HepG2 (cell line): ENCODE results near the gene RBP3. TPM values are rescaled to one million over a fixed set of nuclear protein-coding genes. Genes with fewer than 3 reads are reported as not detected.

ENCODE experiments used
- BRD4 ChIP-seq: sonication (generic); formaldehyde crosslinking; IDR thresholded peaks from 2 replicates; pipeline ENCODE4 v1.4.0; 2020; ENCODE audit warnings: missing genetic modification reagents
- HNF4G ChIP-seq, 2 experiments: sonication (generic) in 1 of 2; formaldehyde crosslinking in 1 of 2; IDR thresholded peaks; 2 replicates each; pipeline versions ENCODE4 v1.4.0 to v1.6.1; 2011 to 2020; ENCODE audit warnings: borderline replicate concordance in 2 of 2, low read depth in 2 of 2, mild to moderate bottlenecking in 2 of 2, low read length in 1 of 2, missing genetic modification reagents in 1 of 2, moderate library complexity in 1 of 2
- NFRKB ChIP-seq: fragments of 450-650 bp; IDR thresholded peaks from 2 replicates; pipeline ENCODE4 v1.6.1; 2017
- TBX3 ChIP-seq: fragments of 450-650 bp; IDR thresholded peaks from 2 replicates; pipeline ENCODE4 v1.6.1; 2017; ENCODE audit warnings: antibody characterized with exemption, mild to moderate bottlenecking, inconsistent platforms, borderline replicate concordance
- ZNF230 ChIP-seq: sonication (generic); formaldehyde crosslinking; IDR thresholded peaks from 2 replicates; pipeline ENCODE4 v1.4.0; 2020; ENCODE audit warnings: mild to moderate bottlenecking, missing genetic modification reagents
- ZNF407 ChIP-seq: sonication (generic); formaldehyde crosslinking; IDR thresholded peaks from one replicate; pipeline ENCODE4 v1.5.1; 2020; ENCODE audit warnings: mild to moderate bottlenecking, missing genetic modification reagents; ENCODE audit errors: not compliant biosample characterization
- polyA plus RNA-seq, 8 experiments: library from polyadenylated mRNA; depleted of rRNA in 3 of 8; stranded (reverse) in 7 of 8; unstranded in 1 of 8; fragments of >200 nt; fragmentation: Illumina TruSeq in 4 of 8; extraction: Trizol in 4 of 8; gene quantifications; 2 replicates each; pipeline versions ENCODE4 v1.2.1 to v1.2.3, GENCODE V29; 2011 to 2016; ENCODE audit warnings: low read depth in 4 of 8, missing spikeins in 1 of 8, mixed read lengths in 1 of 8; ENCODE audit not compliant: insufficient read depth in 1 of 8
- total RNA-seq, 5 experiments: library from RNA; depleted of rRNA; stranded (reverse); fragments of >200 nt; fragmentation: Illumina TruSeq; extraction: Trizol; gene quantifications; 2 replicates each; pipeline ENCODE4 v1.2.3, GENCODE V29; 2016; ENCODE audit warnings: low read depth in 1 of 5
- TF ChIP-seq, protein P1 (sequence below), 2 experiments: fragments of 450-650 bp in 1 of 2; sonication (generic) in 1 of 2; formaldehyde crosslinking in 1 of 2; IDR thresholded peaks; 2 replicates each; pipeline versions ENCODE4 v1.6.1 to v1.8.0; 2016 to 2022; ENCODE audit warnings: antibody characterized with exemption in 1 of 2, mild to moderate bottlenecking in 1 of 2, missing genetic modification reagents in 1 of 2

RBP3 gene
- total and polyA plus RNA-seq, 2 of the 13 experiments (the other 11 are each of a cell fraction or from before 2014, with no cell fraction given), result not detected

- TF ChIP-seq, protein P1, sequence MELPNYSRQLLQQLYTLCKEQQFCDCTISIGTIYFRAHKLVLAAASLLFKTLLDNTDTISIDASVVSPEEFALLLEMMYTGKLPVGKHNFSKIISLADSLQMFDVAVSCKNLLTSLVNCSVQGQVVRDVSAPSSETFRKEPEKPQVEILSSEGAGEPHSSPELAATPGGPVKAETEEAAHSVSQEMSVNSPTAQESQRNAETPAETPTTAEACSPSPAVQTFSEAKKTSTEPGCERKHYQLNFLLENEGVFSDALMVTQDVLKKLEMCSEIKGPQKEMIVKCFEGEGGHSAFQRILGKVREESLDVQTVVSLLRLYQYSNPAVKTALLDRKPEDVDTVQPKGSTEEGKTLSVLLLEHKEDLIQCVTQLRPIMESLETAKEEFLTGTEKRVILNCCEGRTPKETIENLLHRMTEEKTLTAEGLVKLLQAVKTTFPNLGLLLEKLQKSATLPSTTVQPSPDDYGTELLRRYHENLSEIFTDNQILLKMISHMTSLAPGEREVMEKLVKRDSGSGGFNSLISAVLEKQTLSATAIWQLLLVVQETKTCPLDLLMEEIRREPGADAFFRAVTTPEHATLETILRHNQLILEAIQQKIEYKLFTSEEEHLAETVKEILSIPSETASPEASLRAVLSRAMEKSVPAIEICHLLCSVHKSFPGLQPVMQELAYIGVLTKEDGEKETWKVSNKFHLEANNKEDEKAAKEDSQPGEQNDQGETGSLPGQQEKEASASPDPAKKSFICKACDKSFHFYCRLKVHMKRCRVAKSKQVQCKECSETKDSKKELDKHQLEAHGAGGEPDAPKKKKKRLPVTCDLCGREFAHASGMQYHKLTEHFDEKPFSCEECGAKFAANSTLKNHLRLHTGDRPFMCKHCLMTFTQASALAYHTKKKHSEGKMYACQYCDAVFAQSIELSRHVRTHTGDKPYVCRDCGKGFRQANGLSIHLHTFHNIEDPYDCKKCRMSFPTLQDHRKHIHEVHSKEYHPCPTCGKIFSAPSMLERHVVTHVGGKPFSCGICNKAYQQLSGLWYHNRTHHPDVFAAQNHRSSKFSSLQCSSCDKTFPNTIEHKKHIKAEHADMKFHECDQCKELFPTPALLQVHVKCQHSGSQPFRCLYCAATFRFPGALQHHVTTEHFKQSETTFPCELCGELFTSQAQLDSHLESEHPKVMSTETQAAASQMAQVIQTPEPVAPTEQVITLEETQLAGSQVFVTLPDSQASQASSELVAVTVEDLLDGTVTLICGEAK (IDR thresholded peaks at IDR 0.05), result no peak
- TF ChIP-seq, protein P1 (CRISPR knock-in tag; IDR thresholded peaks at IDR 0.05), result no peak
- TF ChIP-seq HNF4G (IDR thresholded peaks at IDR 0.05; ENCODE audit: borderline replicate concordance, low read depth, low read length) (no peak), HNF4G (CRISPR knock-in tag; IDR thresholded peaks at IDR 0.05; ENCODE audit: borderline replicate concordance, low read depth) (no peak), ZNF230 (CRISPR knock-in tag) (no peak), BRD4 (CRISPR knock-in tag) (no peak), NFRKB (no peak), TBX3 (no peak), ZNF407 (CRISPR knock-in tag) (no peak)
These were observed 9.7 kb downstream of the RBP3 start (continued) for GRCh38 chr10:47357911-47358310.
